ENCODE results near the gene FKBP7.
"Not testable (repeated sequence)": the region's sequence is repeated elsewhere in the genome, so short reads cannot be mapped to it uniquely, and the experiment has no call there.

The FKBP7 gene

GRCh38 chr2:178478439-178479274 lies at the start of gene FKBP7:
FKBP7 (minus strand) TSS chr2:178478600; CDS start chr2:178478499, 101 bp downstream.
- peak; percentile 76 for DNase-seq

- DNase-seq, result no peak
These were observed 49.2 kb upstream of the FKBP7 start for GRCh38 chr2:178527592-178527991.

GRCh38 chr2:178526256-178526655 lies 47.9 kb upstream of the FKBP7 start:
- DNase-seq, result no peak

- DNase-seq, result not testable (repeated sequence)
These were observed 47.1 kb upstream of the FKBP7 start for GRCh38 chr2:178525460-178525859.

- not testable (repeated sequence) for DNase-seq
These were observed 46.6 kb upstream of the FKBP7 start for GRCh38 chr2:178525010-178525409.

- DNase-seq, result no peak
These were observed 45.3 kb upstream of the FKBP7 start for GRCh38 chr2:178523596-178524134.

GRCh38 chr2:178522950-178523595 lies 44.7 kb upstream of the FKBP7 start:
- peak; percentile 70 for DNase-seq

GRCh38 chr2:178521304-178522150 lies 43.1 kb upstream of the FKBP7 start:
- DNase-seq, result no peak

- no peak for DNase-seq
These were observed 39.1 kb upstream of the FKBP7 start for GRCh38 chr2:178517496-178517895.

- no peak for DNase-seq
These were observed 36.3 kb upstream of the FKBP7 start for GRCh38 chr2:178514664-178515063.

GRCh38 chr2:178513876-178514275 lies 35.5 kb upstream of the FKBP7 start:
- no peak for DNase-seq

- no peak for DNase-seq
These were observed 34.1 kb upstream of the FKBP7 start for GRCh38 chr2:178512484-178512883.

- DNase-seq, result no peak
These were observed 32.0 kb upstream of the FKBP7 start for GRCh38 chr2:178510384-178510783.

- no peak for DNase-seq
These were observed 30.2 kb upstream of the FKBP7 start for GRCh38 chr2:178508646-178509045.

- DNase-seq, result no peak
These were observed 28.5 kb upstream of the FKBP7 start for GRCh38 chr2:178506949-178507348.

- no peak for DNase-seq
These were observed 28.1 kb upstream of the FKBP7 start for GRCh38 chr2:178506524-178506923.

GRCh38 chr2:178506101-178506500 lies 27.7 kb upstream of the FKBP7 start:
- no peak for DNase-seq

GRCh38 chr2:178502751-178503150 lies 24.4 kb upstream of the FKBP7 start:
- no peak for DNase-seq

GRCh38 chr2:178499640-178500039 lies 21.2 kb upstream of the FKBP7 start:
- no peak for DNase-seq

- no peak for DNase-seq
These were observed 19.7 kb upstream of the FKBP7 start for GRCh38 chr2:178498137-178498536.

GRCh38 chr2:178496049-178496448 lies 17.6 kb upstream of the FKBP7 start:
- no peak for DNase-seq

- no peak for DNase-seq
These were observed 13.2 kb upstream of the FKBP7 start for GRCh38 chr2:178491612-178492011.

- no peak for DNase-seq
These were observed 7.0 kb upstream of the FKBP7 start for GRCh38 chr2:178485356-178485755.

Data from stimulated activated CD4-positive, alpha-beta T cell treated with anti-CD3 and anti-CD28 coated beads, Interleukin-12 subunit alpha, Interleukin-12 subunit beta, amount 100 ng/mL, for 4 hours (primary cell).